Measurements from ENCODE around the gene ABCC12. TPM values are rescaled to one million over a fixed set of nuclear protein-coding genes. Genes with fewer than 3 reads are reported as not detected.

ABCC12 gene
- total RNA-seq, 1 experiment from 2014 or later = not detected

DNA sequence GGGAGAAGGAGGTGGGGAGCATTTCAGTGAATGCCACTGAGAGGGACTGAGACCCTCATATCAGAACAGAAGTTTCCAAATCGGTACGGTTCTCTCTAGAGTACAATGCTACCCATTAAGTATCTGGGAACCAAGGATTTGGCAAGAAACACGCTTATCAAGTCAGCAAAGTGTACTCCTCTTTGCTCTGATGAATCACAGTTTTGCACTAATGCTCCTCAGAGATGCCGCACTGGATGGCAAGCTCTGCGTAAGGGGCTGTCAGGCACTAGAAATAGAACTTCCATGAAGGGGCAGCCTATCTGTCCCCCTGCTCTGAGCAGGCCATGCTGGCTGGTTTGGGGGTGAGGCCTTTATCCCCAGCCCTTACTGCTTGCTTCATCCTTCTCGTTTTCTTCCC lies 4.8 kb upstream of the ABCC12 start:
- POLR2A ChIA-PET = no interaction called here
- Mint-ChIP-seq H3K36me3 (no peaks in the 10 kb centered on the region), H3K4me3 (no peak overlapping the region), H3K9me3 (no peaks in the 10 kb centered on the region), H3K27me3 (ENCODE audit: low read depth) (peaks cover 17% of the 10 kb centered on the region), H3K4me1 (peaks cover 24% of the 10 kb centered on the region), H3K27ac (no peak overlapping the region)
- CTCF ChIA-PET = interaction anchor here (0.6 to 1.7 kb wide), 2 partner anchors 478 to 1019 kb away, joined by 4 to 6 read pairs; no protein-coding TSS in a partner anchor
- DNase-seq (ENCODE audit: low spot score) (no peak), ATAC-seq (no peak)
- no peak for TF ChIP-seq FOXK1 (CRISPR knock-in tag; IDR thresholded peaks at IDR 0.05)

GRCh38 chr16:48158296-48158695 lies 2.5 kb upstream of the ABCC12 start:
- ChIA-PET POLR2A (no interaction called here), CTCF (no interaction called here)
- Mint-ChIP-seq H3K4me1 (peaks cover 16% of the 10 kb centered on the region), H3K9me3 (no peaks in the 10 kb centered on the region), H3K36me3 (no peaks in the 10 kb centered on the region), H3K4me3 (no peak overlapping the region), H3K27me3 (ENCODE audit: low read depth) (peaks cover 17% of the 10 kb centered on the region), H3K27ac (no peak overlapping the region)
- DNase-seq (ENCODE audit: low spot score) (no peak), ATAC-seq (no peak)
- TF ChIP-seq ZNF416 (CRISPR knock-in tag; IDR thresholded peaks at IDR 0.05) (no peak), ATF3 (CRISPR knock-in tag; conservative IDR thresholded peaks at IDR 0.05) (no peak), SP1 (CRISPR knock-in tag; conservative IDR thresholded peaks at IDR 0.05) (no peak), NFYB (CRISPR knock-in tag; conservative IDR thresholded peaks at IDR 0.05; ENCODE audit: low read depth) (no peak), FOXK1 (CRISPR knock-in tag; IDR thresholded peaks at IDR 0.05) (no peak), GRHL2 (CRISPR knock-in tag; IDR thresholded peaks at IDR 0.05; ENCODE audit: insufficient replicate concordance, severe bottlenecking) (no peak), SMAD3 (CRISPR knock-in tag; IDR thresholded peaks at IDR 0.05; ENCODE audit: borderline replicate concordance) (no peak), ZNF219 (CRISPR knock-in tag; IDR thresholded peaks at IDR 0.05; ENCODE audit: borderline replicate concordance) (no peak), FOXP4 (CRISPR knock-in tag; IDR thresholded peaks at IDR 0.05) (no peak), FOXJ3 (CRISPR knock-in tag; IDR thresholded peaks at IDR 0.05; ENCODE audit: borderline replicate concordance) (no peak), ATF1 (CRISPR knock-in tag; IDR thresholded peaks at IDR 0.05) (no peak), TCF7 (CRISPR knock-in tag; IDR thresholded peaks at IDR 0.05; ENCODE audit: low read depth) (no peak), KAT7 (CRISPR knock-in tag; IDR thresholded peaks at IDR 0.05; ENCODE audit: borderline replicate concordance) (no peak), IRF2 (CRISPR knock-in tag; IDR thresholded peaks at IDR 0.05; ENCODE audit: borderline replicate concordance, low read depth) (no peak), PRDM15 (CRISPR knock-in tag; IDR thresholded peaks at IDR 0.05) (no peak)
- TF ChIP-seq, protein P1, sequence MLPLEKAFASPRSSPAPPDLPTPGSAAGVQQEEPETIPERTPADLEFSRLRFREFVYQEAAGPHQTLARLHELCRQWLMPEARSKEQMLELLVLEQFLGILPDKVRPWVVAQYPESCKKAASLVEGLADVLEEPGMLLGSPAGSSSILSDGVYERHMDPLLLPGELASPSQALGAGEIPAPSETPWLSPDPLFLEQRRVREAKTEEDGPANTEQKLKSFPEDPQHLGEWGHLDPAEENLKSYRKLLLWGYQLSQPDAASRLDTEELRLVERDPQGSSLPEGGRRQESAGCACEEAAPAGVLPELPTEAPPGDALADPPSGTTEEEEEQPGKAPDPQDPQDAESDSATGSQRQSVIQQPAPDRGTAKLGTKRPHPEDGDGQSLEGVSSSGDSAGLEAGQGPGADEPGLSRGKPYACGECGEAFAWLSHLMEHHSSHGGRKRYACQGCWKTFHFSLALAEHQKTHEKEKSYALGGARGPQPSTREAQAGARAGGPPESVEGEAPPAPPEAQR (CRISPR knock-in tag; IDR thresholded peaks at IDR 0.05) = no peak
- TF ChIP-seq, protein P2, sequence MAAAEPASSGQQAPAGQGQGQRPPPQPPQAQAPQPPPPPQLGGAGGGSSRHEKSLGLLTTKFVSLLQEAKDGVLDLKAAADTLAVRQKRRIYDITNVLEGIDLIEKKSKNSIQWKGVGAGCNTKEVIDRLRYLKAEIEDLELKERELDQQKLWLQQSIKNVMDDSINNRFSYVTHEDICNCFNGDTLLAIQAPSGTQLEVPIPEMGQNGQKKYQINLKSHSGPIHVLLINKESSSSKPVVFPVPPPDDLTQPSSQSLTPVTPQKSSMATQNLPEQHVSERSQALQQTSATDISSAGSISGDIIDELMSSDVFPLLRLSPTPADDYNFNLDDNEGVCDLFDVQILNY (CRISPR knock-in tag; IDR thresholded peaks at IDR 0.05) = no peak
- TF ChIP-seq, protein P3, sequence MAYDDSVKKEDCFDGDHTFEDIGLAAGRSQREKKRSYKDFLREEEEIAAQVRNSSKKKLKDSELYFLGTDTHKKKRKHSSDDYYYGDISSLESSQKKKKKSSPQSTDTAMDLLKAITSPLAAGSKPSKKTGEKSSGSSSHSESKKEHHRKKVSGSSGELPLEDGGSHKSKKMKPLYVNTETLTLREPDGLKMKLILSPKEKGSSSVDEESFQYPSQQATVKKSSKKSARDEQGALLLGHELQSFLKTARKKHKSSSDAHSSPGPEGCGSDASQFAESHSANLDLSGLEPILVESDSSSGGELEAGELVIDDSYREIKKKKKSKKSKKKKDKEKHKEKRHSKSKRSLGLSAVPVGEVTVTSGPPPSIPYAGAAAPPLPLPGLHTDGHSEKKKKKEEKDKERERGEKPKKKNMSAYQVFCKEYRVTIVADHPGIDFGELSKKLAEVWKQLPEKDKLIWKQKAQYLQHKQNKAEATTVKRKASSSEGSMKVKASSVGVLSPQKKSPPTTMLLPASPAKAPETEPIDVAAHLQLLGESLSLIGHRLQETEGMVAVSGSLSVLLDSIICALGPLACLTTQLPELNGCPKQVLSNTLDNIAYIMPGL (CRISPR knock-in tag; IDR thresholded peaks at IDR 0.05) = no peak
